Naive B cell (primary cell): ENCODE results near the gene SLC38A5. TPM values are rescaled to one million over a fixed set of nuclear protein-coding genes. Genes with fewer than 3 reads are reported as not detected.
A peak's percentile ranks its signal among the peaks of the same experiment; 100 is the strongest.
"Not testable (repeated sequence)": the region's sequence is repeated elsewhere in the genome, so short reads cannot be mapped to it uniquely, and the experiment has no call there.

Experiments used
- ATAC-seq, 2 donors: fragments of 150-1000 bp; cut with Tn5 transposase; 2 replicates each; pipeline ENCODE4 v1.10.0; 2021; ENCODE audit warnings: low read depth in 2 of 2, mild to moderate bottlenecking in 2 of 2, moderate library complexity in 2 of 2
- DNase-seq: peaks from one replicate; pipeline ENCODE4 v3.0.0; 2022
- H3K27ac Mint-ChIP-seq, 6 donors: one replicate each; pipeline ENCODE4 v1.8.0; 2020 to 2022; ENCODE audit warnings: mild to moderate bottlenecking in 6 of 6, mixed read lengths in 6 of 6, moderate library complexity in 5 of 6, inconsistent platforms in 2 of 6
- H3K27me3 Mint-ChIP-seq, 3 donors: one replicate each; pipeline ENCODE4 v1.8.0; 2021 to 2022; ENCODE audit warnings: mixed read lengths in 3 of 3, mild to moderate bottlenecking in 1 of 3
- H3K36me3 Mint-ChIP-seq, 2 donors: one replicate each; pipeline ENCODE4 v1.8.0; 2020 to 2022; ENCODE audit warnings: mixed read lengths in 2 of 2, inconsistent platforms in 1 of 2, mild to moderate bottlenecking in 1 of 2
- H3K4me1 Mint-ChIP-seq, 3 donors: one replicate each; pipeline ENCODE4 v1.8.0; 2020 to 2022; ENCODE audit warnings: mixed read lengths in 3 of 3, inconsistent platforms in 1 of 3, mild to moderate bottlenecking in 1 of 3, moderate library complexity in 1 of 3
- H3K4me3 Mint-ChIP-seq, 8 donors: one replicate each; pipeline ENCODE4 v1.8.0; 2020 to 2022; ENCODE audit warnings: mild to moderate bottlenecking in 8 of 8, mixed read lengths in 8 of 8, moderate library complexity in 8 of 8, inconsistent platforms in 2 of 8
- H3K9me3 Mint-ChIP-seq, 7 donors: one replicate each; pipeline ENCODE4 v1.8.0; 2020 to 2022; ENCODE audit warnings: mixed read lengths in 7 of 7, mild to moderate bottlenecking in 5 of 7, inconsistent platforms in 2 of 7, moderate library complexity in 1 of 7
- polyA plus RNA-seq, 6 donors: library from polyadenylated mRNA; unstranded; fragments of 300-500 nt; fragmentation: Illumina TruSeq; gene quantifications; one replicate each; pipeline ENCODE4 v1.2.3, GENCODE V29; 2021; ENCODE audit warnings: low read depth in 6 of 6

SLC38A5 gene
- polyA plus RNA-seq = 10 to 100 TPM in 1 of 6 donors, 1 to 10 TPM in 5; 6.4 to 11.8 (median 8.5) TPM

- no peak for ATAC-seq
- Mint-ChIP-seq H3K27ac (peak within 1 kb of the TSS in 4 of 6 donors; percentile 79 to 97 (median 86)), H3K4me3 (peak within 1 kb of the TSS; percentile 84 to 95 (median 90)), H3K27me3 (no peaks in the 10 kb centered on the region), H3K9me3 (peaks cover 0 to 4% (median 0%) of the 10 kb centered on the region in 7 donors), H3K36me3 (no peaks in the 10 kb centered on the region), H3K4me1 (peaks cover 19 to 34% (median 34%) of the 10 kb centered on the region in 3 donors)
- no peak for DNase-seq
Observed at GRCh38 chrX:48470110-48470832, at the start of gene SLC38A5. TSS of gene SLC38A5 (minus strand) at chrX:48470260. CDS start at chrX:48467924, 2,336 bp downstream.

- not testable (repeated sequence) for H3K4me3 Mint-ChIP-seq, DNase-seq, H3K27me3 Mint-ChIP-seq, H3K9me3 Mint-ChIP-seq, ATAC-seq, H3K27ac Mint-ChIP-seq
- Mint-ChIP-seq H3K4me1 (peaks cover 8 to 30% (median 17%) of the 10 kb centered on the region in 3 donors), H3K36me3 (peaks cover 11 to 15% of the 10 kb centered on the region in 2 donors)
Observed at GRCh38 chrX:48519481-48519880, 49.4 kb upstream of the SLC38A5 start.

- H3K27me3 Mint-ChIP-seq = no peaks in the 10 kb centered on the region
- peaks cover 8 to 19% (median 11%) of the 10 kb centered on the region in 3 donors for H3K4me1 Mint-ChIP-seq
- peak overlapping the region in 2 of 6 donors; percentile 37 to 87 for H3K27ac Mint-ChIP-seq
- peaks cover 0 to 5% (median 0%) of the 10 kb centered on the region in 7 donors for H3K9me3 Mint-ChIP-seq
- H3K4me3 Mint-ChIP-seq = no peak overlapping the region
- H3K36me3 Mint-ChIP-seq = peaks cover 11 to 15% of the 10 kb centered on the region in 2 donors
- ATAC-seq (no peak), DNase-seq (no peak)
Observed at GRCh38 chrX:48516987-48517386, 46.9 kb upstream of the SLC38A5 start.

GRCh38 chrX:48516285-48516684 lies 46.2 kb upstream of the SLC38A5 start:
- Mint-ChIP-seq H3K27ac (no peak overlapping the region), H3K27me3 (no peaks in the 10 kb centered on the region), H3K9me3 (peaks cover 0 to 5% (median 0%) of the 10 kb centered on the region in 7 donors), H3K36me3 (peaks cover 11 to 15% of the 10 kb centered on the region in 2 donors), H3K4me1 (peaks cover 8 to 15% (median 11%) of the 10 kb centered on the region in 3 donors), H3K4me3 (no peak overlapping the region)
- DNase-seq (no peak), ATAC-seq (no peak)

GRCh38 chrX:48515842-48516241 lies 45.8 kb upstream of the SLC38A5 start:
- DNase-seq = no peak

GRCh38 chrX:48514868-48515460 lies 44.9 kb upstream of the SLC38A5 start:
- peak overlapping the region in 1 of 6 donors; percentile 93 for H3K27ac Mint-ChIP-seq

More at GRCh38 chrX:48515842-48516241, 45.8 kb upstream of the SLC38A5 start:
- peaks cover 0 to 3% (median 0%) of the 10 kb centered on the region in 7 donors for H3K9me3 Mint-ChIP-seq
- no peak overlapping the region for H3K27ac Mint-ChIP-seq
- no peaks in the 10 kb centered on the region for H3K27me3 Mint-ChIP-seq
- no peak overlapping the region for H3K4me3 Mint-ChIP-seq
- peaks cover 11 to 15% of the 10 kb centered on the region in 2 donors for H3K36me3 Mint-ChIP-seq
- H3K4me1 Mint-ChIP-seq = peaks cover 5 to 11% (median 11%) of the 10 kb centered on the region in 3 donors
- no peak for ATAC-seq

GRCh38 chrX:48514126-48514806 lies 44.2 kb upstream of the SLC38A5 start:
- peak overlapping the region in 1 of 6 donors; percentile 62 for H3K27ac Mint-ChIP-seq
- no peak overlapping the region for H3K4me3 Mint-ChIP-seq
- H3K36me3 Mint-ChIP-seq = peaks cover 11 to 15% of the 10 kb centered on the region in 2 donors
- no peaks in the 10 kb centered on the region for H3K9me3 Mint-ChIP-seq
- H3K27me3 Mint-ChIP-seq = no peaks in the 10 kb centered on the region
- no peak for ATAC-seq
- no peak for DNase-seq
- peaks cover 9 to 18% (median 11%) of the 10 kb centered on the region in 3 donors for H3K4me1 Mint-ChIP-seq

More at GRCh38 chrX:48514868-48515460, 44.9 kb upstream of the SLC38A5 start:
- Mint-ChIP-seq H3K4me1 (peaks cover 4 to 11% (median 5%) of the 10 kb centered on the region in 3 donors), H3K4me3 (peak overlapping the region in 1 of 8 donors; percentile 16), H3K36me3 (peaks cover 11 to 15% of the 10 kb centered on the region in 2 donors), H3K27me3 (no peaks in the 10 kb centered on the region), H3K9me3 (no peaks in the 10 kb centered on the region)
- DNase-seq (no peak), ATAC-seq (no peak)

GRCh38 chrX:48513670-48514069 lies 43.6 kb upstream of the SLC38A5 start:
- Mint-ChIP-seq H3K27ac (peak overlapping the region in 1 of 6 donors; percentile 39), H3K27me3 (no peaks in the 10 kb centered on the region), H3K4me3 (peak overlapping the region in 1 of 8 donors; percentile 47), H3K4me1 (peaks cover 11 to 19% (median 14%) of the 10 kb centered on the region in 3 donors), H3K36me3 (peaks cover 11 to 15% of the 10 kb centered on the region in 2 donors), H3K9me3 (no peaks in the 10 kb centered on the region)
- no peak for ATAC-seq
- DNase-seq = no peak

GRCh38 chrX:48512371-48512935 lies 42.4 kb upstream of the SLC38A5 start:
- DNase-seq (no peak), ATAC-seq (no peak)
- Mint-ChIP-seq H3K4me1 (peaks cover 17 to 25% (median 17%) of the 10 kb centered on the region in 3 donors), H3K27ac (no peak overlapping the region), H3K27me3 (no peaks in the 10 kb centered on the region), H3K4me3 (peak overlapping the region in 2 of 8 donors; percentile 29 to 74), H3K36me3 (peaks cover 11 to 15% of the 10 kb centered on the region in 2 donors), H3K9me3 (no peaks in the 10 kb centered on the region)

GRCh38 chrX:48511560-48511959 lies 41.5 kb upstream of the SLC38A5 start:
- ATAC-seq (no peak), DNase-seq (no peak)
- Mint-ChIP-seq H3K36me3 (peaks cover 11 to 15% of the 10 kb centered on the region in 2 donors), H3K4me1 (peaks cover 17 to 25% (median 17%) of the 10 kb centered on the region in 3 donors), H3K9me3 (no peaks in the 10 kb centered on the region), H3K27ac (no peak overlapping the region), H3K27me3 (no peaks in the 10 kb centered on the region), H3K4me3 (peak overlapping the region in 1 of 8 donors; percentile 93)

GRCh38 chrX:48509619-48510018 lies 39.6 kb upstream of the SLC38A5 start:
- no peaks in the 10 kb centered on the region for H3K9me3 Mint-ChIP-seq
- no peaks in the 10 kb centered on the region for H3K36me3 Mint-ChIP-seq
- ATAC-seq (no peak), DNase-seq (no peak)
- H3K27ac Mint-ChIP-seq = peak overlapping the region in 5 of 6 donors; percentile 58 to 97 (median 92)
- H3K4me3 Mint-ChIP-seq = peak overlapping the region; percentile 84 to 95 (median 94)
- H3K4me1 Mint-ChIP-seq = peaks cover 17 to 25% (median 17%) of the 10 kb centered on the region in 3 donors
- no peaks in the 10 kb centered on the region for H3K27me3 Mint-ChIP-seq

GRCh38 chrX:48509245-48509590 lies 39.2 kb upstream of the SLC38A5 start:
- peak in 1 of 2 donors; percentile 18 for ATAC-seq
- Mint-ChIP-seq H3K4me3 (peak overlapping the region; percentile 84 to 95 (median 94)), H3K27me3 (peaks cover 0 to 3% (median 0%) of the 10 kb centered on the region in 3 donors), H3K4me1 (peaks cover 17 to 25% (median 17%) of the 10 kb centered on the region in 3 donors), H3K36me3 (no peaks in the 10 kb centered on the region), H3K9me3 (no peaks in the 10 kb centered on the region), H3K27ac (peak overlapping the region; percentile 58 to 97 (median 91))
- no peak for DNase-seq
